ENCODE measurements around the gene IPO5.

- no peak for TF ChIP-seq CTCF (conservative IDR thresholded peaks at IDR 0.05; ENCODE audit: low read depth, low read length)
- no peak for TF ChIP-seq CHD1 (IDR thresholded peaks at IDR 0.05; ENCODE audit: low read depth, low read length)
- no peak for TF ChIP-seq POLR2A (IDR thresholded peaks at IDR 0.05; ENCODE audit: low read depth, low read length)
- TF ChIP-seq MXI1 (IDR thresholded peaks at IDR 0.05; ENCODE audit: borderline replicate concordance, low read depth, low read length) = no peak
- no peak for TF ChIP-seq RAD21 (IDR thresholded peaks at IDR 0.05; ENCODE audit: low read length)
These were observed 7.9 kb downstream of the IPO5 start for GRCh38 chr13:97961340-97961739.

Data from IMR-90 (cell line).